GM21528 (cell line): Measurements from ENCODE around the gene TAP2.

Experiments used
- ATAC-seq: cut with Tn5 transposase; IDR thresholded peaks from one replicate; pipeline ENCODE4 v1.9.1; 2021; ENCODE audit warnings: mild to moderate bottlenecking, moderate library complexity; ENCODE audit not compliant: unreplicated experiment, low FRiP score

Gene TAP2

GRCh38 chr6:32796848-32797776, 41.4 kb downstream of the TAP2 start:
- no peak for ATAC-seq

GRCh38 chr6:32794510-32794909, 44.0 kb downstream of the TAP2 start:
- ATAC-seq = no peak

- ATAC-seq = no peak
These were observed 45.6 kb downstream of the TAP2 start for GRCh38 chr6:32792901-32793435.

- no peak for ATAC-seq
These were observed 48.2 kb downstream of the TAP2 start for GRCh38 chr6:32790306-32790705.
